ENCODE results near the gene RGS21.

- TF ChIP-seq CTCF (IDR thresholded peaks at IDR 0.05) (no peak), POLR2A (IDR thresholded peaks at IDR 0.05) (no peak)
Observed at GRCh38 chr1:192343344-192343743, 26.6 kb downstream of the RGS21 start.

Measured in uterus (tissue), 2 donors.